HepG2 (cell line): ENCODE data around the gene WDR53. TPM values are rescaled to one million over a fixed set of nuclear protein-coding genes. Genes with fewer than 3 reads are reported as not detected.
A peak's percentile ranks its signal among the peaks of the same experiment; 100 is the strongest.

Experiments
- ATAC-seq: fragments of 200-7000 bp; cut with Tn5 transposase; 3 replicates; pipeline ENCODE4 v1.9.1; 2020; ENCODE audit warnings: mild to moderate bottlenecking, moderate library complexity
- BruUV-seq: library from RNA; stranded (reverse); fragments of 400-500 nt; replicated peaks from 2 replicates; lab custom pipeline; 2021; lab: Mats Ljungman, UMichigan
- CTCF ChIA-PET: fragments of 300-600 bp; formaldehyde crosslinking; extraction: SDS; loops from one replicate; lab custom pipeline; 2021; ENCODE audit warnings: low total read pairs, inconsistent platforms, low intra/inter-chr PET ratio; lab: Yijun Ruan, JAX
- POLR2A ChIA-PET: fragments of 350-600 bp; sonication (Branson Sonifier 250); formaldehyde crosslinking; loops from one replicate; lab custom pipeline; 2020; ENCODE audit warnings: antibody characterized with exemption, inconsistent platforms; lab: Yijun Ruan, JAX
- DNase-seq: peaks from one replicate; pipeline ENCODE4 v3.0.0-alpha.2; 2015; ENCODE audit warnings: low spot score
- FAIRE-seq: peaks from 3 replicates; lab custom pipeline; 2011; peaks lifted over from hg19 to GRCh38; lab: Jason Lieb, UNC
- H2AFZ ChIP-seq: one replicate; pipeline ENCODE4 v1.6.1; 2011; ENCODE audit warnings: low read length, inconsistent platforms
- H3K27ac ChIP-seq: fragments of 300-600 bp; 3 replicates; pipeline ENCODE4 v1.8.0; 2011; ENCODE audit warnings: mixed run types, mild to moderate bottlenecking, mixed read lengths, low read length, inconsistent platforms; ENCODE audit not compliant: insufficient read depth; ENCODE audit errors: extremely low read length
- H3K27me3 ChIP-seq, 2 experiments: fragments of 200-600 bp in 1 of 2; 2 replicates in 1 of 2; 3 replicates in 1 of 2; pipeline versions ENCODE4 v1.6.0 to v1.8.0; 2011; ENCODE audit warnings: low read length in 2 of 2, mild to moderate bottlenecking in 2 of 2, moderate library complexity in 2 of 2, inconsistent platforms in 1 of 2; ENCODE audit not compliant: insufficient read depth in 2 of 2, control insufficient read depth in 1 of 2
- H3K36me3 ChIP-seq, 2 experiments: fragments of 200-600 bp in 1 of 2; replicated peaks in 1 of 2; 2 replicates in 1 of 2; 3 replicates in 1 of 2; pipeline versions ENCODE4 v1.5.1 to v1.8.0; 2011; ENCODE audit warnings: low read length in 2 of 2, inconsistent platforms in 1 of 2; ENCODE audit not compliant: insufficient read depth in 2 of 2, control insufficient read depth in 1 of 2
- H3K4me1 ChIP-seq: 2 replicates; pipeline ENCODE4 v1.5.1; 2012; ENCODE audit warnings: low read length, inconsistent platforms; ENCODE audit not compliant: insufficient read depth
- H3K4me2 ChIP-seq: 2 replicates; pipeline ENCODE4 v1.6.0; 2011; ENCODE audit warnings: low read depth, low read length, inconsistent platforms
- H3K4me3 ChIP-seq, 3 experiments: fragments of 200-600 bp in 1 of 3; sonication (generic), shearing (Covaris generic) in 1 of 3; replicated peaks in 1 of 3; 2 replicates each; pipeline ENCODE4 v1.5.1; 2011 to 2016; ENCODE audit warnings: low read length in 3 of 3, inconsistent platforms in 2 of 3, low read depth in 2 of 3, mild to moderate bottlenecking in 2 of 3, control low read depth in 1 of 3, mixed read lengths in 1 of 3; ENCODE audit not compliant: insufficient read depth in 1 of 3
- H3K79me2 ChIP-seq: one replicate; pipeline ENCODE4 v1.6.1; 2011; ENCODE audit warnings: low read length, inconsistent platforms; ENCODE audit not compliant: insufficient read depth
- H3K9ac ChIP-seq: 2 replicates; pipeline ENCODE4 v1.6.0; 2011; ENCODE audit warnings: mild to moderate bottlenecking, low read depth, low read length, inconsistent platforms; ENCODE audit not compliant: insufficient read depth
- H3K9me3 ChIP-seq: 2 replicates; pipeline ENCODE4 v1.5.1; 2012; ENCODE audit warnings: mild to moderate bottlenecking, low read length
- H4K20me1 ChIP-seq: 2 replicates; pipeline ENCODE4 v1.6.0; 2011; ENCODE audit warnings: inconsistent platforms, mild to moderate bottlenecking, low read length, moderate library complexity; ENCODE audit not compliant: insufficient read depth
- ATF1 ChIP-seq: IDR thresholded peaks from 2 replicates; pipeline ENCODE4 v1.6.1; 2016; ENCODE audit warnings: mild to moderate bottlenecking, control low read depth
- GPN1 ChIP-seq: sonication (generic); formaldehyde crosslinking; IDR thresholded peaks from 2 replicates; pipeline ENCODE4 v1.5.1; 2020; ENCODE audit warnings: missing genetic modification reagents, borderline replicate concordance
- HOXA3 ChIP-seq: sonication (generic); formaldehyde crosslinking; IDR thresholded peaks from 2 replicates; pipeline ENCODE4 v1.5.0; 2020; ENCODE audit warnings: missing genetic modification reagents
- ISX ChIP-seq: sonication (generic); formaldehyde crosslinking; conservative IDR thresholded peaks from 2 replicates; pipeline ENCODE4 v1.5.0; 2020; ENCODE audit warnings: missing genetic modification reagents
- NAIF1 ChIP-seq: sonication (generic); formaldehyde crosslinking; IDR thresholded peaks from 2 replicates; pipeline ENCODE4 v1.5.0; 2020; ENCODE audit warnings: mild to moderate bottlenecking, missing genetic modification reagents, borderline replicate concordance
- NFKBIZ ChIP-seq: IDR thresholded peaks from 2 replicates; pipeline ENCODE4 v1.6.1; 2018; ENCODE audit warnings: missing genetic modification reagents, missing compliant biosample characterization
- REL ChIP-seq: sonication (generic); formaldehyde crosslinking; conservative IDR thresholded peaks from 2 replicates; pipeline ENCODE4 v1.8.0; 2022; ENCODE audit warnings: mild to moderate bottlenecking, missing genetic modification reagents, moderate library complexity
- SOX13 ChIP-seq, 3 experiments: fragments of 450-650 bp in 1 of 3; sonication (generic) in 1 of 3; formaldehyde crosslinking in 1 of 3; IDR thresholded peaks in 2 of 3; conservative IDR thresholded peaks in 1 of 3; 2 replicates each; pipeline versions ENCODE4 v1.5.0 to v1.6.1; 2016 to 2020; ENCODE audit warnings: antibody characterized with exemption in 1 of 3, mild to moderate bottlenecking in 1 of 3, missing compliant biosample characterization in 1 of 3, missing genetic modification reagents in 1 of 3, moderate library complexity in 1 of 3
- SOX5 ChIP-seq: IDR thresholded peaks from 2 replicates; pipeline ENCODE4 v1.6.1; 2016; ENCODE audit warnings: borderline replicate concordance
- XRCC5 ChIP-seq: fragments of 200-400 bp; formaldehyde crosslinking; optimal IDR thresholded peaks from 2 replicates; pipeline ENCODE3; 2017; ENCODE audit warnings: mild to moderate bottlenecking, low read length
- YY1 ChIP-seq: IDR thresholded peaks from 2 replicates; pipeline ENCODE4 v1.6.1; 2011; ENCODE audit warnings: low read length, low read depth, moderate library complexity, mild to moderate bottlenecking; ENCODE audit not compliant: insufficient read depth, insufficient replicate concordance
- ZBTB33 ChIP-seq: sonication (generic); formaldehyde crosslinking; IDR thresholded peaks from 2 replicates; pipeline ENCODE4 v1.4.0; 2020; ENCODE audit warnings: missing genetic modification reagents
- ZNF12 ChIP-seq: sonication (generic); formaldehyde crosslinking; IDR thresholded peaks from 2 replicates; pipeline ENCODE4 v1.5.0; 2020; ENCODE audit warnings: missing genetic modification reagents
- ZNF350 ChIP-seq: sonication (generic); formaldehyde crosslinking; IDR thresholded peaks from 2 replicates; pipeline ENCODE4 v1.4.0; 2020; ENCODE audit warnings: mild to moderate bottlenecking, low read depth, missing genetic modification reagents, borderline replicate concordance
- ZNF687 ChIP-seq: sonication (generic); formaldehyde crosslinking; IDR thresholded peaks from 2 replicates; pipeline ENCODE4 v1.5.1; 2020; ENCODE audit warnings: mild to moderate bottlenecking, missing genetic modification reagents, moderate library complexity
- ZNF879 ChIP-seq: sonication (generic); formaldehyde crosslinking; IDR thresholded peaks from 2 replicates; pipeline ENCODE4 v1.8.1; 2023; ENCODE audit warnings: missing genetic modification reagents
- WGBS: methylation state at CpG from one replicate; pipeline ENCODE4 v1.1.6; 2017; ENCODE audit warnings: low lambda C conversion rate; 5-methylcytosine and 5-hydroxymethylcytosine counted together
- in situ Hi-C: cut with HindIII; loops from 2 replicates; pipeline ENCODE4 v1.10.0; 2017; ENCODE audit warnings: low pct_unique_long_range_greater_than_20kb; ENCODE audit not compliant: extremely low pct_ligation_motif_present
- intact Hi-C: fragments of 100-400 bp; cut with micrococcal nuclease; formaldehyde crosslinking; loops from one replicate; pipeline ENCODE4 v1.10.0; 2022; ENCODE audit not compliant: unreplicated experiment
- polyA plus RNA-seq, 8 experiments: library from polyadenylated mRNA; depleted of rRNA in 3 of 8; stranded (reverse) in 7 of 8; unstranded in 1 of 8; fragments of >200 nt; fragmentation: Illumina TruSeq in 4 of 8; extraction: Trizol in 4 of 8; gene quantifications; 2 replicates each; pipeline versions ENCODE4 v1.2.1 to v1.2.3, GENCODE V29; 2011 to 2016; ENCODE audit warnings: low read depth in 4 of 8, missing spikeins in 1 of 8, mixed read lengths in 1 of 8; ENCODE audit not compliant: insufficient read depth in 1 of 8
- total RNA-seq, 5 experiments: library from RNA; depleted of rRNA; stranded (reverse); fragments of >200 nt; fragmentation: Illumina TruSeq; extraction: Trizol; gene quantifications; 2 replicates each; pipeline ENCODE4 v1.2.3, GENCODE V29; 2016; ENCODE audit warnings: low read depth in 1 of 5

Gene WDR53
- total and polyA plus RNA-seq, 2 of the 13 experiments (the other 11 are each of a cell fraction or from before 2014, with no cell fraction given): 3.5 to 7.7 TPM

GRCh38 chr3:196528639-196529233 lies 39.6 kb downstream of the WDR53 start:
- DNase-seq (no peak), FAIRE-seq (no peak), ATAC-seq (peak; percentile 90)
- ChIA-PET POLR2A (no interaction called here), CTCF (no interaction called here)
- no TSS peak for BruUV-seq
- WGBS: 70% methylated on average over 33 of the region's 52 CpGs
- intact Hi-C loops (no loop called here), in situ Hi-C loops (no loop called here)
- no peak overlapping the region for H3K27ac ChIP-seq
- H3K79me2 ChIP-seq: no peaks in the 10 kb centered on the region
- H4K20me1 ChIP-seq: no peaks in the 10 kb centered on the region
- H3K27me3 ChIP-seq: no peaks in the 10 kb centered on the region; a peak in 1 of 5 replicates
- H3K9me3 ChIP-seq: no peaks in the 10 kb centered on the region; the same call in 1 of the 2 replicates
- H2AFZ ChIP-seq: no peak overlapping the region
- H3K4me3 ChIP-seq: no peak overlapping the region
- H3K4me1 ChIP-seq: peaks cover 9% of the 10 kb centered on the region
- H3K4me2 ChIP-seq: no peak overlapping the region
- no peak overlapping the region for H3K9ac ChIP-seq
- no peaks in the 10 kb centered on the region for H3K36me3 ChIP-seq
- TF ChIP-seq ZNF687 (CRISPR knock-in tag) (peak; percentile 28; the same call in 1 of the 2 replicates), SOX5 (CRISPR knock-in tag) (no peak), SOX13 (IDR thresholded peaks at IDR 0.05) (no peak), SOX13 (CRISPR knock-in tag; conservative IDR thresholded peaks at IDR 0.05 in 1 of 2, IDR thresholded peaks at IDR 0.05 in 1 of 2) (no peak), NFKBIZ (CRISPR knock-in tag) (no peak), REL (CRISPR knock-in tag) (no peak), GPN1 (CRISPR knock-in tag) (no peak), NAIF1 (no peak), ZNF879 (CRISPR knock-in tag) (no peak), ZNF350 (CRISPR knock-in tag) (0 out of 2 replicates have a peak, but pooled peaks have one; percentile 18), HOXA3 (CRISPR knock-in tag) (peak; percentile 17; the same call in 1 of the 2 replicates), XRCC5 (peak; percentile 51), ISX (CRISPR knock-in tag) (no peak), YY1 (peak; percentile 14), ZNF12 (no peak), ZBTB33 (CRISPR knock-in tag) (peak; percentile 95), ATF1 (CRISPR knock-in tag) (no peak)
